Activated CD4-positive, alpha-beta T cell treated with anti-CD3 and anti-CD28 coated beads for 36 hours (primary cell): Measurements from ENCODE around the gene MYL1. TPM values are rescaled to one million over a fixed set of nuclear protein-coding genes. Genes with fewer than 3 reads are reported as not detected.

ENCODE experiments used
- ATAC-seq: fragments of 200-7000 bp; cut with Tn5 transposase; one replicate; pipeline ENCODE4 v1.10.0; 2021; ENCODE audit warnings: mild to moderate bottlenecking, moderate library complexity
- CTCF ChIA-PET: fragments of 350-600 bp; sonication (Branson Sonifier 250); formaldehyde crosslinking; loops from one replicate; lab custom pipeline; 2021; ENCODE audit warnings: antibody characterized with exemption; lab: Charles Lee
- POLR2A ChIA-PET: fragments of 350-600 bp; sonication (Branson Sonifier 250); formaldehyde crosslinking; loops from one replicate; lab custom pipeline; 2021; ENCODE audit warnings: antibody characterized with exemption, inconsistent platforms; lab: Charles Lee
- DNase-seq: peaks from one replicate; pipeline ENCODE4 v3.0.0-alpha.2; 2020
- H3K27ac Mint-ChIP-seq: one replicate; pipeline ENCODE4 v1.8.0; 2021; ENCODE audit warnings: mixed read lengths
- H3K27me3 Mint-ChIP-seq: one replicate; pipeline ENCODE4 v1.8.0; 2021; ENCODE audit warnings: mixed read lengths
- H3K36me3 Mint-ChIP-seq: one replicate; pipeline ENCODE4 v1.8.0; 2021; ENCODE audit warnings: low read depth, mixed read lengths
- H3K4me1 Mint-ChIP-seq: one replicate; pipeline ENCODE4 v1.8.0; 2021; ENCODE audit warnings: mixed read lengths
- H3K4me3 Mint-ChIP-seq: one replicate; pipeline ENCODE4 v1.8.0; 2021; ENCODE audit warnings: mild to moderate bottlenecking, moderate library complexity, mixed read lengths
- H3K9me3 Mint-ChIP-seq: one replicate; pipeline ENCODE4 v1.8.0; 2021; ENCODE audit warnings: low read depth, mixed read lengths
- intact Hi-C, 2 experiments: fragments of 100-400 bp; cut with DNase I in 1 of 2; cut with micrococcal nuclease in 1 of 2; formaldehyde crosslinking; loops; one replicate each; pipeline versions ENCODE4 v1.14.2 to v1.15.1; 2022 to 2024; cut with DNase I, micrococcal nuclease
- total RNA-seq, 2 experiments: library from RNA; stranded (reverse); gene quantifications; one replicate each; pipeline ENCODE4 v1.2.3, GENCODE V29; 2021

MYL1 gene
- total RNA-seq, 2 experiments from 2014 or later, result not detected

DNA sequence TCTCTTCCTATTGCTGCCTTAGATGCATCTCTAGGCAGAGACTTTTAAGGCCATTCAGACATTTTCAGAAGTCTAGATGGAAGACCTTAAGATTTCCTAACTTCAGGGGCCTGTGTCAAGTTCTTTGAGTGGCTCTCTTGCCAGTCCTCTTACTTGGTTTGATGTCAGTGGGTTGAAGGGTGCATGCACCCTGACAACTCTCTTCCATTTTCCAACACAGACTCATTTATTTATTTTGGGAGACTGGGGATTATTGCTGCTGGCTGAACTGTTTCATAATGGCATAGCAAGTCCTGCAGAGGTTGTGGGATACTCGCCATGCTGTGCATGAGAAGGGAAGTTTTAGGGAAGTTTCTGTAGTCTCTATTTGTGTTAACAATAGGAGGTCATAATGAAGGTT, 50.7 kb downstream of the MYL1 start:
- DNase-seq, result no peak
- ATAC-seq, result no peak
- intact Hi-C loops, result no loop called here
- Mint-ChIP-seq H3K4me3 (no peak overlapping the region), H3K27me3 (peaks cover 3% of the 10 kb centered on the region), H3K27ac (no peak overlapping the region), H3K9me3 (no peaks in the 10 kb centered on the region), H3K4me1 (no peaks in the 10 kb centered on the region), H3K36me3 (no peaks in the 10 kb centered on the region)
- ChIA-PET CTCF (no interaction called here), POLR2A (no interaction called here)

DNA sequence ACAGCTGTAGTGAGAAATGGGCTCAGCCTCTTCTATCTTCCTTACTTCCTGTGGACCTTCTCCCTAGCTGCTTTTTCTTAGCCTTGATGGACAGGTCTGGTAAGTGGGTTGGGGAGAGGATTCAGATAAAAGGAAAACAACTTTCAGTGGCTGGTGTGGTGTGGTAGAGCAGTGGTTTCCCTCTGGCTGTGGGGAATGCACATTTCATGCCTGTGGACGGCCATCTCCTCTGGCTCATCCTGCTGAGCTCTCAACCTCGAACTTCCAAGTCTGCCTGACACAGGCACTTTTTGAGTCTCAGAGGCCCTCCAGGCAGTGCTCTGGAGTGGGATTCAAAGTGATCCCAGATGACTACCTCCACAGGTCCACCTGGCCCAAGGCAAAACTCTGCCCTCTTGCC, 51.1 kb downstream of the MYL1 start:
- intact Hi-C loops, result no loop called here
- Mint-ChIP-seq H3K4me3 (no peak overlapping the region), H3K36me3 (no peaks in the 10 kb centered on the region), H3K4me1 (no peaks in the 10 kb centered on the region), H3K27me3 (peaks cover 3% of the 10 kb centered on the region), H3K9me3 (no peaks in the 10 kb centered on the region), H3K27ac (no peak overlapping the region)
- ChIA-PET CTCF (no interaction called here), POLR2A (no interaction called here)
- DNase-seq, result no peak
- no peak for ATAC-seq

DNA sequence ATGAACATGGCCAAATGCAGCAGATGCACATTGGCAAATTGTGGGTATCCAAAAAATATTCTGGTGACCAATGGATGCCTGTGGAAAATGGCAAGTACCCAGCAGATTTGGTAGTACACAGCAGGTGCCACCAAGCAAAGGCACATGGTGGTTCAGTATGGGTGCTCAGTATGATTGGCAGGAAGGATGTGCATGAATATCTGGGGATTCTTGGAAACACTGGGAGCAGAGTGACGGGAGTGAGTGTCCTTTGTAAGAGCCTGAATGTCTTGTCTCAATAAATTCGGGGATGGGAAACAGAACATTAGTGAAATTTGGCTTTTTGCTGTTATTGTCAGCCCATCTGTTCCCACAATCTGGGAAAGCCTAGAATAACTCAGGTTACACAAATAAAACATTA, 52.9 kb downstream of the MYL1 start:
- Mint-ChIP-seq H3K27ac (no peak overlapping the region), H3K4me3 (no peak overlapping the region), H3K27me3 (no peaks in the 10 kb centered on the region), H3K36me3 (no peaks in the 10 kb centered on the region), H3K4me1 (no peaks in the 10 kb centered on the region), H3K9me3 (no peaks in the 10 kb centered on the region)
- ChIA-PET CTCF (interaction anchor here (0.6 kb wide), 1 partner anchor 1863 kb away, joined by 3 read pairs; no protein-coding TSS in a partner anchor), POLR2A (no interaction called here)
- DNase-seq (no peak), ATAC-seq (no peak)
- intact Hi-C loops, result no loop called here

DNA sequence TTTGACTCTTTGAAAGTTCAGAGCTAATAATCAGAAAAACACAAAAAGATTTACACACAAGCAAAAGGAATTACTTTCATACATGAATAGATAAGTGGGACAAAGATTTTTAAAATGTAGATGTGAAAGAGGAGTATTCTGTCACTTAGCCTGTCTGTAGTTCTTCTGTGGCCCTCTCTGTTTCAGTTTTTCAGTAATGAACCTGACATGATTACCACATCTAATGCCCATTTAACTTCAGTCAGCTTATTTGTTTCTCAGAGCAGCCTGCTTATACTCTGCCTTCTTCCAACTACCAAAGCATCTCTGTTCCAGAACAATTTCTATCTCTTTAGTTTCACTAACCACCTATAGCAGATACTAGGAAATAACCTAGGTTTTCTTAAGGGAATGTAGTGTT, 55.3 kb downstream of the MYL1 start:
- Mint-ChIP-seq H3K27me3 (no peaks in the 10 kb centered on the region), H3K9me3 (no peaks in the 10 kb centered on the region), H3K4me3 (no peak overlapping the region), H3K36me3 (no peaks in the 10 kb centered on the region), H3K4me1 (no peaks in the 10 kb centered on the region), H3K27ac (no peak overlapping the region)
- intact Hi-C loops, result no loop called here
- CTCF ChIA-PET, result no interaction called here
- ATAC-seq (no peak), DNase-seq (no peak)
- POLR2A ChIA-PET, result no interaction called here

DNA sequence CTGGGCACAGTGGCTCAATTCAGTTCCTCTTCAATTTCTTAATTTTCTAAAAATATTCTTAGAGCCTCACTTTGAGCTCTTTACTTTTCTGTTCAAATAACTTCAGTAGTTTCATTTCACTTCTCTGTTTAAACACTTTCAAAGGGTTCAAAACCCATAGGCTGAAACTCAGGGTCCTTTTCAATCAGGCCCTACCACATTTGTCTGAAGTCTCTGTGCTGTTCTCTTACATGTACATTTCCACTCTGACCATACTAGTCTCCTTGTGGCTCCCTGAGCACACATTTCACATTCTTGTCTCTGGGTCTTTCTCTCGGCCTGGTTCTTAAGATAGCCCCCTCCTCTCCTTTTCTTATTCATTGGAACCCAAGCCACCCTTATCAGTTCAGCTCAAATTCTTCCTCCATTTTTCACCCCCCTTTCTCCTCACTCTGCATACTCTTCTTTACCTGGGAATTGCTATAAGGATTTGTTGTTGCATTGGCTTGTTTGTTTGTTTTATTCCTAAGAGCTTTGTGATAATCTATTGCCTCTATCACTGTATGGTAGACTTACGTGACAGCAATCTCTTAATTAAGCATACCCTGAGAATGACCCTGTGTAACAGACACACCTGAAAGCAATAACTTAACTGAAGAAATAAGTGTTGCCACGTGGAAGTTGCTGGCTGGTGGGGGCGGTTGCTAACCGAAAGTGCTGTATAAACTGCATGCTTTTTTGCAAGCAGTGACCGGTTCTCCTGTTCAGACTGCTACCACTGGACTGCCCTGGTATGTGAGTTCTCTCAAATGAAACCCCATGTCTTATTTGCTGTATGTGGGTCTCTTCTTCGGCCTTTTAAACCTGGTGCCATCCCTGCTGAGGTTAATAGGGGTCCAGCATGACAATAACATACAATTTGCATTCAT, 62.0 kb downstream of the MYL1 start:
- ATAC-seq (no peak), DNase-seq (no peak)
- H3K36me3 Mint-ChIP-seq, result no peaks in the 10 kb centered on the region
- H3K4me3 Mint-ChIP-seq, result no peak overlapping the region
- H3K27ac Mint-ChIP-seq, result no peak overlapping the region
- H3K9me3 Mint-ChIP-seq, result no peaks in the 10 kb centered on the region
- no peaks in the 10 kb centered on the region for H3K4me1 Mint-ChIP-seq
- CTCF ChIA-PET, result interaction anchor here (1.1 kb wide), 1 partner anchor 42 kb away, joined by 3 read pairs; no protein-coding TSS in a partner anchor
- POLR2A ChIA-PET, result no interaction called here
- intact Hi-C loops, result no loop called here
- no peaks in the 10 kb centered on the region for H3K27me3 Mint-ChIP-seq

DNA sequence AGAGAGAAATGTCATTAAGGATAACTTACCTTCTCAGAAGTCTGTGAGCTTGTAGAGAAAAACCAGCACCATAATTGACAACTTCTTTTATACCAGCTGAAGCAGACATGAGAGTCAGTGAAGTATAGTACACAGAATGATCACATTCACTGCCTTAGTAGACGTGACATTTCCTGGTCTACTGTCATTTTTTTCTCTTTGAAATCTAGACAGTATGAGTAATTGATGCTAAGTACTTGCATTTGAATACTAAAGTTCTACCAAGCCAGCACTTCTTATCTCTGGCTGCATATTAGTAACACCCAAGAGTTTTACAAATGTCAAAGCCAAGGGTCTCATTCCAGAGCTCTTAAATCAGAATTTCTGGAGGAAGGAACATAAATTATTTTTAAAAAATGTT, 64.4 kb downstream of the MYL1 start:
- ATAC-seq (no peak), DNase-seq (no peak)
- no peak overlapping the region for H3K27ac Mint-ChIP-seq
- ChIA-PET POLR2A (no interaction called here), CTCF (interaction anchor here (0.6 kb wide), 1 partner anchor 266 kb away, joined by 3 read pairs; no protein-coding TSS in a partner anchor)
- H3K27me3 Mint-ChIP-seq, result no peaks in the 10 kb centered on the region
- intact Hi-C loops, result no loop called here
- H3K9me3 Mint-ChIP-seq, result no peaks in the 10 kb centered on the region
- no peaks in the 10 kb centered on the region for H3K4me1 Mint-ChIP-seq
- no peaks in the 10 kb centered on the region for H3K36me3 Mint-ChIP-seq
- no peak overlapping the region for H3K4me3 Mint-ChIP-seq

Other genes starting within 250 kb of the MYL1 start
- 1 to 10 TPM; 4.5 to 6.0 TPM for gene KANSL1L, start 143.8 kb downstream of the MYL1 start, total RNA-seq
- gene ACADL, start 89.7 kb downstream of the MYL1 start, total RNA-seq, result not detected
- 10 to 100 TPM; 43.3 to 45.4 TPM for gene LANCL1, start 161.6 kb upstream of the MYL1 start, total RNA-seq
- 1 to 10 TPM; 3.2 to 3.5 TPM for gene CPS1, start 241.4 kb upstream of the MYL1 start, total RNA-seq